Liver (tissue), 3 donors: ENCODE results near the gene CCDC88C.

Experiments
- CTCF ChIP-seq: fragments of 150-350 bp; IDR thresholded peaks from 2 replicates; pipeline ENCODE4 v1.5.1; 2017; ENCODE audit warnings: improper control_type of control experiment, low read depth, low read length; ENCODE audit not compliant: missing input control
- EGR1 ChIP-seq, 2 donors: IDR thresholded peaks; 2 replicates each; pipeline ENCODE4 v1.6.1; 2016 to 2018; ENCODE audit warnings: antibody characterized with exemption in 2 of 2, low read depth in 2 of 2
- GABPA ChIP-seq, 2 donors: IDR thresholded peaks in 1 of 2; conservative IDR thresholded peaks in 1 of 2; 2 replicates each; pipeline ENCODE4 v1.6.1; 2016; ENCODE audit warnings: antibody characterized with exemption in 2 of 2, mild to moderate bottlenecking in 1 of 2, moderate library complexity in 1 of 2
- JUND ChIP-seq, 2 donors: IDR thresholded peaks; 2 replicates each; pipeline ENCODE4 v1.6.1; 2016; ENCODE audit warnings: antibody characterized with exemption in 2 of 2
- NR2F2 ChIP-seq: IDR thresholded peaks from 2 replicates; pipeline ENCODE4 v1.6.1; 2016; ENCODE audit warnings: antibody characterized with exemption
- RAD21 ChIP-seq, 2 donors: IDR thresholded peaks; 2 replicates each; pipeline ENCODE4 v1.6.1; 2016; ENCODE audit warnings: antibody characterized with exemption in 2 of 2, mild to moderate bottlenecking in 2 of 2
- REST ChIP-seq: IDR thresholded peaks from 2 replicates; pipeline ENCODE4 v1.6.1; 2016; ENCODE audit warnings: antibody characterized with exemption, mild to moderate bottlenecking
- RXRA ChIP-seq, 2 donors: IDR thresholded peaks; 2 replicates each; pipeline ENCODE4 v1.6.1; 2017 to 2018; ENCODE audit warnings: antibody characterized with exemption in 2 of 2, mild to moderate bottlenecking in 1 of 2
- SP1 ChIP-seq: IDR thresholded peaks from 2 replicates; pipeline ENCODE4 v1.6.1; 2018; ENCODE audit warnings: antibody characterized with exemption, mild to moderate bottlenecking
- TAF1 ChIP-seq: conservative IDR thresholded peaks from 2 replicates; pipeline ENCODE4 v1.6.1; 2016; ENCODE audit warnings: antibody characterized with exemption, mild to moderate bottlenecking
- ZBTB33 ChIP-seq: IDR thresholded peaks from 2 replicates; pipeline ENCODE4 v1.6.1; 2016; ENCODE audit warnings: antibody characterized with exemption
- donor health status: healthy.
- donor health status: healthy.

- no peak for TF ChIP-seq JUND (IDR thresholded peaks at IDR 0.05)
- TF ChIP-seq RAD21 (IDR thresholded peaks at IDR 0.05) = no peak
- TF ChIP-seq REST = no peak
- no peak for TF ChIP-seq RXRA (IDR thresholded peaks at IDR 0.05)
- no peak for TF ChIP-seq NR2F2
- TF ChIP-seq CTCF = no peak
- TF ChIP-seq GABPA (IDR thresholded peaks at IDR 0.05 in 1 of 2, conservative IDR thresholded peaks at IDR 0.05 in 1 of 2) = no peak
- no peak for TF ChIP-seq TAF1
- no peak for TF ChIP-seq SP1
- no peak for TF ChIP-seq EGR1 (IDR thresholded peaks at IDR 0.05; ENCODE audit: low read depth in 2 of 2)
- TF ChIP-seq ZBTB33 = no peak
These were observed 43.9 kb downstream of the CCDC88C start for GRCh38 chr14:91373591-91374254.
